Measurements from ENCODE around the gene CIC.

CIC gene

DNA sequence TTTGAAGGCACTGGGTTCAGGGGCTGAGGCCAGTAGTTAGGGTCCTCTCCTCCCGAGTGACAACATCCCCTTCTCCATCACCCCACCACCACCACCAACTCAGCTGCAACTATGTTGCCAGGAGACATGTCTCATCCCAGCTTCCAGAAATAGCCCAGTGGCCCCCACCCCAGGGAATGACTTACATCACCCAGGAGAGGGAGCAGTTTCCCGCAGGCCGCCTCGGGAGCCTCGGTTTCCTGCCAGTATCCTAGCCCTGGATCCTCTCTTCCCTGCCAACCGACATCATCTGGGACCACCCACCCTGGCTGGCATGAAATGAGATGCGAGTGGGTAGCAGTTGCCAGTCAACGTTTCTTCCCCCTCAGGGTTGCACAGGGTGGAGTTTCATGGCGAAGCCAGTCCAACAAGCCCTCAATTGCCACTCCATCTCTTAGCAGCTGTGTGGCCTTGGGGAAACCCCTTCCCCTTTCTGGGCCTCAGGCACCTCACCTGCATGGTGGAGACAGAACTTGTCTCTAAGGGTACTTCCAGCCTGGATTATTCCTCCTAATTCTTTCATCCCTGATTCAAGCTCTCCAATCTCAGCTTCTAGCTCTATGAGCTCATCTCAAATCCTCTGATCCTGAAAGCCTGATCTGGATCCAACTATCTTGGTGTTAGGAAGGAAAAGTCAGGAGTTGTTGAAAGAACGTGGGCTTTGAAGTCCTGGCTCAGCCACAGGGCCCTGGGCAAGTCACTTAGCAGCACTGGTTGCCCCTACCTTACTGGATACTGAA lies 22.7 kb upstream of the CIC start:
- TF ChIP-seq CTCF (IDR thresholded peaks at IDR 0.05), result no peak

DNA sequence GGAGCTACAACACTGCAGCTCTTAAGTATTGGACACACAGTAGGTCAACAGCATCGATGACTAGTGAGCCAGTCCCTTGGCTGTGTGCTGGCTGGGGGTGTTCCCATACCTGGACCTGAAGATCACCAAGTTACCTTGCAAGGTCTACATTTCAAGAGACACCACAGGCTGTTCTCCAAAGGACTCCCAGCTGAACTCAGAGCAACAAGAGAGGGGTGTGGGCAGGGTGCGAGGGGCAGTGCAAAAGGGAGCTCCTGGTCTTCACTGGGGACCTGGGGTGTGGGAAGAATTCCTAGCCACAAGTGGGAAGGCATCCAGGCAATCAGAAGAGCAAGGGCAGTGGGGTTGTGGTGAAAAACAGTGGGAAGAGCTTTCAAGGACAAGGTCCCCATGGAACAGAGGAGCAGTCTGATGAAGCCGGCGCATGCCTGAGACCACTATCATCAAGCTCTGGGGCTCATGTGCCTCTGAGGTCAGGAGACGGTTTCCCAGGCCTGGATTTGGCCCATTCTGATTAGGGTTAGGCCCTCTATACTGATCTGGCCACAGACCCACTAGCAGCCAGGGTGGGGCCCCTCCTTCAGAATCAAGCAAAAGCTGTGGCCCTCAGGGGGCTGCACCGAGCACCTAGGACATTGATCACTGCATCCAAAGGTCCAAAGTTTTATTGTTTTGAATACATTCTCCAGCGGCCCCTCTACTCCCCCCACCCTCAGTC lies 22.0 kb upstream of the CIC start:
- no peak for TF ChIP-seq CTCF (IDR thresholded peaks at IDR 0.05)

DNA sequence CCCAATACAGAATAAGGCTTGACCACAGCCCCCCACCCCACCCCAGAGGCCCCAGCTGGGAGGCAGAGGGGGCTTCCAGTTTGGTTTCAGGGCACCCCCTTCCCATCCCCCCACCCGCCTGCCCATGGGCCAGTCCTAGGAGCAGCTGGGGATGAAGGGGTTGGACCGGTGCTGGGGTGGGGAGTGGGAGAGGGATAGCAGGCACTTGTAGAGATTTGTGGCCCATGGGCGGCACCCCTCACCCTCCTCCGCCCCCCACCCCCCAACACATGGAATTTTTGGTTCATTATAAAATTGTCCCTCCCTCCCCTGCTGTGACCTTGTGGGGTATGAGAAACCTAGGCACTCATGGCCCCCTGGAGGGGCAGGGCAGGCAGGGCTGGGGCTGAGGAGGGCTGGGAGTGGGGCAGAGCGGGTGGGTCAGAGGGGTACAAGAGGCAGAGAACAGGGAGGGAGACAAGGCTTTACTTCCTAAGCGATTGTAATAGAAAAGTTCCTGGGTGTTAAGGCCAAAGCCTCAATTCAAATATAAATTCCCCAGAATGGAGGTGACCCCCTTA lies 21.3 kb upstream of the CIC start:
- no peak for TF ChIP-seq CTCF (IDR thresholded peaks at IDR 0.05)

DNA sequence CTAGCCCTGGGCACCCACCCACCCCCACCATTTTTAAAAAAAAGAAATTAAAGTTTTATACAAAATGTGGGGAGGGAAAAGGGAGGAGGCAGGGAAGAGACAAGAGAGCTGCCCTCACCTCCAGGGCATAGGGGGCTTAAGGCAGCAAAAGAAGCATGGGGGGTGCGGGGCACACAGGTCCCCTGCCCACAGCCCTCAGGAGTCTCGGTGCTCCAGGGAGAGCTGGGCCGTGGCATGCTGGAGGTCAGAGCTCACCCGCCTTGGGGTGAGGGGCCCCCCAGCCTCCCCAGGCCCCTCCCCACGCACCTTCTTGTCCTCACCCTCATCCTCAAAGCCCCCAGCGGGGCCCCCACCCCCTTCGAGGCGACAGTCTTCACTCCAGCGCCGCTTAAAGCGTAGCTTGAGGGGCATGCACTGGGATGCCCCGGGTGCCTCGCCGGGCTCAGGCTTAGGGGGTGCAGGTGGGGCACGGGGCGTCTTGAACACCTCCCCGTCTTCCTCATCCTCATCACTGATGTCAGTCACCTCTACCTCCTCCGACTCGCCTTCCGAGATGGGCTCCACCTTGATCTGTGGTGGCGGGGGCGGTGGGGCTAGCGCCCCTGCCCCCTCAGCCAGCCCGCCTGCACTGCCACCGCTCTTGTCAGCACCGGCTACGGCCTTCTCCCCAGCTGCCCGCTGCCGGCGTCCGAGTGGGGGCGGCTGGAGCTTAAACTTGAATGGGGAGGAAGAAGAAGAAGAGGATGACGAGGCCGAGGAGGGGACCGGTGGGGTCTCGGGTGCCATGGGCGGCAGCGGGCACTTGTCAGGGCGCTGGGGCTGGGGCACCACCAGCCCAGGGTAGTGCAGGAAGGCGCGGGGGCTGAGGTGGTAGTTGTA lies 20.5 kb upstream of the CIC start:
- no peak for TF ChIP-seq CTCF (IDR thresholded peaks at IDR 0.05)

- no peak for TF ChIP-seq CTCF (IDR thresholded peaks at IDR 0.05)
Observed at GRCh38 chr19:42249149-42249750, 19.8 kb upstream of the CIC start.

GRCh38 chr19:42249769-42250168 lies 19.3 kb upstream of the CIC start:
- TF ChIP-seq CTCF (IDR thresholded peaks at IDR 0.05), result no peak

DNA sequence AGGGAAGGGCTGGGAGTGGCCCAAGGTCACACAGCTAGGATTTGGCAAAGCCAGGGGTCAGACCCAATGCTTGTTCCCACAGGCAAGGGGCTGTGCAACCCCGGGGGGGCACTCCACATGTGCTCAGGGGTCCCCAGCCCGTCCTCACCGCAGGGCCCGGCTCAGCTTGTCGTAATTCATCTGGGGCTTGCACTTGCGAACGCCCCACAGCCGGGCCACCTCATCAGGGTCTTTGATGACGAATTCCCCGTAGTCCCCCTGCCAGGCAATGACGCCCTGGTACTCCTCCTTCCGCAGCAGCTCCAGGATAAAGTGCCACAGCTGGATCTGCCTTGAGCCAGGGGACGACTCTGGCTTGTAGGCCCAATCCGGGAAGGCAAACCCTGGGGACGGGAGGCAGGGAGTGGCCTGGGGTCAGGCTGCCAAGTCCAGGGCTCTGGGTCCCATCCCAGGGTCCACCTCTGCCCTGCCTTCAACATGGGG lies 18.8 kb upstream of the CIC start:
- no peak for TF ChIP-seq CTCF (IDR thresholded peaks at IDR 0.05)

All from LNCAP (cell line).